NCI-H2227 (cell line): ENCODE measurements around the gene RASL10B.

Experiments used
- DNase-seq: peaks from one replicate; lab custom pipeline; 2025; ENCODE audit not compliant: unreplicated experiment; lab: John Stamatoyannopoulos, UW

RASL10B gene

DNA sequence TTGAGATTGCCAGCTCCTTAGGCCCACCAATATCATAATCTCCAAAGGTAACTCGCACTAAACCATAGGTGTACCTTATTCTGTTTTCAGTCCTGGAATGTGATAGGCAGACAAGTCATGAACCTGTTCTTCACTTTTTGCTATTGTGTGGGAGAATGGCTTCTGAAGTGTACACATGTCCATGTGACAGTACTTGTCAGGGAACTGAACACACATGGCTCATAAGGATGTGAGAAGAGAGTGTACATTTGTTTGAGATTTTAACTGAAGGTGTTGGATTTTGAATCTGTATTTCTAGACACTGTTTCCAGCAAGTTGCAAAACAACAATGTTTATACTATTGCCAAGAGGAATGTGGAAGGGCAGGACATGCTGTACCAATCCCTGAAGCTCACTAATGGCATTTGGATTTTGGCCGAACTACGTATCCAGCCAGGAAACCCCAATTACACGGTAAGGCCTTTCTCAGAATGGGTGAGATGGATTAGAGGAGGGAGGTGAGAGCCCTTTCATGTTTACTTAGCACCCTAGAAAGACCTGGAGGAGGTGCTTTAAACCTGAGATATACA, 14.5 kb upstream of the RASL10B start:
- no peak for DNase-seq

DNA sequence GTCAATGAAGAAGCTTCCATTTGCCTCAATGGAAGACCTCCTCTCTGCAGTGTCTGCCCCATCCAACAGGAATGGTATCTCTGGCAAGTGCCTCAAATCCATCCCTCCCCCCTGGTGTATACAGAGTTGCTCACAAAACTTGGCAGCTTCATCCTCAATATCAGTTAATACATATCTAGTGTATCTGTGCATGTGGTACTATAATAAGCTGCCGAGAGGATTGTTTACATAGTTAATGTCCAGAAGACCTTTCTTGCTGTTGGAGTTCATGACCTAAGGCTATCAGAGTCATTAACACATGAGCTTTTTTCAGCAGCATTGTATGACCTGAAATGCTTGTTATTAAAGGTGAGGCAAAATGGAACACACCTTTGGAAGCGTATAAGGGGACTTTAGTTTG, 14.0 kb upstream of the RASL10B start:
- no peak for DNase-seq

DNA sequence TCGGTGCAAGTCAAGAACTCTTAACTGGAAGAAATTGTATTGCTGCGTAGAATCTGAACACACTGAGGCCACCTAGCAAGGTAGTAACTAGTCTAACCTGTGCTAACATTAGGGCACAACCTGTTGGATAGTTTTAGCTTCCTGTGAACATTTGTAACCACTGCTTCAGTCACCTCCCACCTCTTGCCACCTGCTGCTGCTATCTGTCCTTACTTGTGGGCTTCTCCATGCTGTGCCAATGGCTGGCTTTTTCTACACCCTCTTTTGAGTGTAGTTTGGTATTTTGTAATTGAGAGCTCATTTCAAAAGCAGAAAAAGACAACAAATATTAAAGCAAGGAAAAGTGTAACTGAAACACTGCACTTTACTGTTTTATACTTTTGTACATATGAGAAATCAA, 7.7 kb upstream of the RASL10B start:
- no peak for DNase-seq

DNA sequence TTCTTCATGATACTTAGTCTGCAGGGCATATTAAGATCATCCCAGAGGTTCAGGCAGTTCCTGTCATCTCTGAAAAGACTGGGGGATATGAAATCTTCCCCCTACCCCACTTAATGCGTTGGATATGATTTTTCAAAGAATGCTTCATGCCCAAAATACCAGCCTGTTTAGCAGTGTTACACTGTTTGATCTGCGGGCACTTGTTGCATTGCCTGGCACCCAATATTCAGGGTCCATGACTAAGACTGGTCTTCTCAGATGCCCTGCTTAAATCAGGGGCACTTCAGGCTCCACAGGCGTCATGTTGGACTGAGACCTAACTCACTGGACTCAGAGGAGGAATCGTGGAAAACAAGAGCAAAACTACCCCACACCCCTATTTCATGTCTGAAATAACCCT, 6.4 kb upstream of the RASL10B start:
- no peak for DNase-seq

DNA sequence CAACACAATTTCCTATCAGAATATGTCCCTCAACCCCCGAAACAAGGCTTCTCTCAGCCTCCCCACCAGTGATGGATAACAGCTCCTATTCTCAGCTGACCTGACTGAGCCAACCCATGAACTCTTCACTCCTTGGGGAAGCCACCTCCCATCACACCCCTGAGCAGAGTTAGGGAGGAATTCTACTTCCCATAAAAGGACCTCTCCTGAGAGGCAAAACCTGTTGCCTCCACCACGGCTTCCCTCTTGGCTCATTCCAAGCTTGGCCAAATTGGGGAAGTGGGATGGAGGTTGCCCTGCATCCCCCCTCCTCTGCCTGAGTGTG, 5.7 kb upstream of the RASL10B start:
- no peak for DNase-seq

DNA sequence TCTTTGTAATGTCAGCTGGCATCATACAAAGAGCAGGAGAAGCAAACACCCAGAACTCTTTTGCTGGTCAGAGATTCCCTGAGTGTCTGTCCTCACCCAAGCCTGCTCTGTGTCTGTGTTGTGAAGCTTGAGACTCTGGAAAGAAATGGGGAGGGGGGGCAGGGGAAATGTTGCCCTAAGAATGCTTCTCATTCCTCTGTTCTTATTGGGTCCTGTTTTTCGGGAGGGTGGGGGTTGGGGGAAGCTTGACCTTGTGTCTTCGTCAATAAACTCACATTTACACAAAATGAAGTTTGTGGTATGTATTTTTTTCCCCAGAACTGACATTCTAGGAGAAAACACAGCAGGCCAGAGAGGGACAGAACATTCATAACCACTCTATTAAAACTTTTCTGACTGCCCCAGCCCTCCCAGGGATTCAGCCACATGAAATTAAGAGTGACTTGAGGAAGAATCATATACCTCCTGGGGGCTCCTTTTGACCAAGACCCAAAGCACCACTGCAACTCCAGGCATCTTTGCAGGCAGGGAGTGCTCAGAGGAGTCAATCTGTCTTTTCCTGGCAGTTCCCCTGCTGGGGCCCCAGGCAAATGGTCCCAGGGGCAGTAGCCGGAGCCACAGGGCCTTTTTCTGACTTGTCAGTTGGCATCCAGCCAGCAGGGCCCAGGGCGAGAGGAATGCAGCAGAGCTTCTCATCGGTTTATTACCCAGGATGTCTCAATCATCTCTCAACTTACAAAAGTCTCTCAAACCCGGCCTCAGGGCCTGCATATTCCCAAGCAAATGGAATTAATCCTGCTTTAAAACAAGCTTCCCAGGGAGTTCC, 5.1 kb upstream of the RASL10B start:
- DNase-seq, result no peak

DNA sequence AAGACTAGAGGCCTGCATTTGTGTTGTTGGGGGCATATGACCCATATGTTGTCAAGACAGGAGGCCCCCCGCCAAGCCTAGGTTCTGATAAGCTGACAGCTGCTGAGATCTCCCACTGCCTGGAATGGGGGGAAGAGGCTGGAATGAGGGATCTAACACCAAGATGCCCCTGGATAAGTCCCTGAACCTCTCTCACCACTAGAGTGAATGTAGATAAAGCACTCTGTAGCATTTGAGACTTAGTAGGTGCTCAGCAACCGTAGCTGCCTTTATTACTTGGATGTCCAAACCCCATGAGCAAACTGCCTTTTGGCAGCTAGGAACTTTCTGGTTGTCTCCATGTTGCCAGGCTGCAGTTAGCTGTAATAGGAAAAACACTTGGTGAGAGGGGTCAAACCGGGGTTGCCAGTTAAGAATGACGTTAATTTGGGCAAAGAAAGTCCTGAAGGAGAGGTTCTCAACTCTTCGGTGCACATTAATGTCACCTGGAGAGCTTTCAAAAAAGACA, 4.4 kb upstream of the RASL10B start:
- DNase-seq, result no peak

DNA sequence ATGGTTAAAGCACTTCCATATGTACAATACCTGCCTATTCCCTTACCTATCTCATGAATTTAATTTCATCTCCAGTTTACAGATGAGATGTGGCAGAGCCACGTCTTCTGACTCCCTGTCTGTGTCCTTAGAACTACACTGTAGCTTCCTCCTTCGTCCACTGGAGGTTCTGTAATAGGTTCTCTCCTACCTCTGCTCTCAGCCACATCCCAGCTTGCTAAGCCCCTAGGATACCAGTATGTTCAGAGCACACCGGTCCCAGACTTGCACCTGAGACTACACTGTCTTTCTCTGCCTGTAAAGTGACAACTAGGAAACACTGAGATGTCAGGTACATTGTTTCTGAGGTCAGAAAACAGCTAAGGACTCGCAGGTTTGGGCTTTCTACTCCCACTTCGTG, 3.8 kb upstream of the RASL10B start:
- no peak for DNase-seq

DNA sequence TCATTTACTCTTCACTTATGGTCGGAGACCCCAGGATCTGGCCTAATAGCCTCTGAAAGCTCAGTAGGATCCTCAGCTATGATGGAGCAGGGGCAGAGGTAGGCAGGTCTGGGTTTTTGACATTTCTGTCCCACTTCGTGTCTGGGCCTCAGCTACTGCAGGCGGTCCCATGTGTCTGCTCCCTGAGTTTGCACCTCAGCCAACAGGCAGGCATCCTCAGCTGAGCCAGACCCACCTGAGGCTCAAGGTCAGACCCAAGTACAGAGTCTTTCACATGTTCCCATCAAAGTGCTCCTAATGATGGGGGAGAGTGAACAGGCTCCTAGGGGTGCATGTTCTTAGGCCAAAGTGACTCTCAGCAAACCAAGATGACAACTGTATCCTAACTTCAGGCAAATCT, 2.9 kb upstream of the RASL10B start:
- DNase-seq, result no peak

DNA sequence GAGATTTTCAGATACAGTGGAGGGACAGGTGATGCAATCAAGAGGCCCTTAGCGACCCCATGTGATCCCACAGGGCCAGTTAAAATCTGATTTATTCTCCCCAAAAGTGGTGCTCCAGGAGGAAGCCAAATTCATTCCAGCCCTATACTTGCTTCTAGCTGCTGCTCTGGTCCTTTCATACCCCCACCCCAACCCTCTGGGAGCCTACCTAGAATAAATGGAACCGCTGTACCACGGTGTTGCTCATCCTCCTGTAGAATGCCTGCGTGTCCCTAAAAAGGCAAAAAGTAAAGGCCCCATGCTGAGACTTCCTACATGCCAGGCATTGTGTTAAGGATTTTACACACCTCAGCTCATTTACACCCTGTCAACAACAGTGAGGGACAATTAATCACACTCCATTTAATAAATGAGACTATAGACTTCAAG, 2.0 kb upstream of the RASL10B start:
- DNase-seq, result no peak

DNA sequence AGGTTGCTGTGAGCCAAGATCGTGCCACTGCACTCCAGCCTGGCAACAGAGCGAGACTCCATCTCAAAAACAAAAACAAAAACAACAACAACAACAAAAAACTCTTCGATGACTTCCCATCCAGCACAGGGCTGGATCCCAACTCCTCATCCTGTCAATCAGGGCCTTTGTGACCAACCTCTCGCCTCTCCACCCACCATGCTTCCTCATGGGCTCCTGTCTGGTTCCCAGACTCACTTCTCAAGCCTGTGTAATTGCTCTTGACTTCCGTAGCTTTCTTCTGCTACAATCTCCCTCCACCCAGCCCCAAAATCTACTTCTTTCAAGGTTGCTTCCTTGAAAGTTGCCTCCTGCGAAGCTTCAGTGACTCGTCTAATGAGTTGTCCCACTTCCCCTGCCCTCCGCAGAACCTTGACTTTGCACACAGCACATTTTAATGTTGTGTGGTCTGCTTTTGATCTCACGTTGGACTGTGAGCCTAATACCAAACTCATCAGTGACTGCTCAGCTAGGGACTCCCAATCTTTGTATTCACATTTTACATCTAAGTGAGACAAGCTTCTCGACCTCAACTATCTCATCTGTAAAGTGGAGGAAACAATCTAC, 936 bp upstream of the RASL10B start:
- no peak for DNase-seq

DNA sequence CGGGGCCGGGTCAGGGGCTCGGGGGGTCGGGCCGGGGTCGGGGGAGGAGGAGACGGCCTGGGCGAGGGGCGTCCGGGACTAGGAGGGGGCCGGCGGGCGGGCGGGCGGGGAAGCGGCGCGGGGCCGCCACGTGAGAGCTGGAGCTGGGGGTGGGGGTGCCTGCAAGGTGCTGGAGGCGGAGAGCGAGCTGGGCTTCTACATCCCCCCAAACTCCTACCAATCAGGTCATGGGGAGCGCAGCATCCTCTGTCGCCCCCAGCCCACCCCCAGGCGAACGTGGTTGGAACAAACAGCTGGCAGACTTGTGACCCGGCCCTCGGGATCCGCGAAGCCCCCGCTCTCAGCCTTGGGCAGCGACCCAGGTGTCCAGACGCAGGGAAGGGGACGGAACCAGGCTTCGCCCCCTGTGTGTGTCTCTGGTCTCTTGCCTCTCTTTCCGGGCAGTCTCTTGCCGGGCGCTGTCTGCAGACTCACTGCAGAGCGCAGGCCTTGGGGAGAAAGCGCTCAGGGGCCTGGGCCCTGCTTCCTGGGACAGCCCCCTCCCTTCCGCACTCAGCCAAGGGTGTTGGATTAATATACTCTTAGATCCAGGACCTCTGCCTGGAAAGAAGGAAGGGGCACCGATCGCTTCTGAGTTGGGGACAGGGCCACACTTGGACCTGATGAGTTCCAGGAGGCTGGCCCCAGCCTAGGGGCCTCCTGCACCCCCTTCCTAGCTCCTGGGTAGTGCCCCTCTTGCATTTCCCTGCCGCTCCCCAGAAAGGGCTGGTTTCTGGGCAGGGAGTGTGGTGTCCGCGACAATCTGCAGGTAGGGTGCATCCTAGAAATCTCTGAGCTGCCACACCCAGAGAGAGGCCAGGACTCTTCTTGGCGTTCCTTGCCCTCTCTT, 722 bp downstream of the RASL10B start:
- no peak for DNase-seq

DNA sequence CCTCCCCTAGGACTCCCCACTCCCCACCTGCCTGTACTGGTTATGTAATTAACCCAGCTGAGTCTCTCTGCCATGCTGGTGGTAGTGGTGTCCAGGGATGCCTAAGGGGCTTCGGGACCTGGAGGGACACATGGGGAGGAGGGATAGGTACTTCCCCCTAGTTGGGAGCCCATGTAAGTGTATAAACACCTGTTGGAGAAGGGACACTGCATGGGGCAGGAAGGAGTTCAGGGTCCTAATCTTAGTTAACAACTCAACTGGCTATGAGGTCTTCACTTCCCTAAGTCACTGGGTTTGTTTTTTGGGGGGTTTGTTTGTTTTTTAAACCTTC, 1.3 kb downstream of the RASL10B start:
- no peak for DNase-seq

DNA sequence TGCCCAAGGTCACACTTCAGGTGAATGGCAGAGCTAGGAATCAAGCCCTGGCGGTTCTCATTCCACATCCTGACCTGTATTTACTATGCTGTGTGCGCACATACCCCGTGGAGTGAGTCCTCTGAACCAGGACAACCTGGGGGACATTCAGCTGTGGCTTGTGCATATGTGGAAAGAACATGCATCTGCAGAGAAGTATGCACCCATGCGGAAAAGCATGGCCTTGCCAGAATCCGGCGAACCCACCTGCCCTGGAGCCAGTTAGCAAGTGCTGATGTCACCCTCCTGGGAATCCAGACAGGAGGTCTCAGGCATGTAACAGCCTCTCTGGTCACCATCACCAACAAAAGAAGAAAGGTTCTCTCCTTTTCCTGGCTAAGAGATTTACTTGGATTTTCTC, 1.9 kb downstream of the RASL10B start:
- no peak for DNase-seq

DNA sequence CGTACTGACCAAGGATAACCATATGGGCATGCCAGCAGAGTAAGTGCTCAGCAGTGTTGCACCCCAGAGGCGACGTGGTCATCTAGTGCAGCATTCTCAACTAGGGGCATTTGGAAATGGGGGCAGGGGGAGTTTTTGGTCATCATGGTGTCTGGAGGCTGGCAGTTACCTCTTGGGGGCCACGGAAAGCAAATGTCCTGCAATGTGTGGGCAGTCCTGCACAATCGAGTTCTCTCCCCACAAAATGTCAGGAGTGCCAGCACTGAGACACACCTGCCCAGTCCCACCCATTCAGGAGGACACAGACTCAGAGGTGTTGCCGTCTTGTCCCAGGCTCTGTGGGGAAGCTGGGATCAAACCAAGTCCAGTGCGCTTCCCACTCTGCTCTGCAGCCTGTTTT, 3.0 kb downstream of the RASL10B start:
- DNase-seq, result no peak

DNA sequence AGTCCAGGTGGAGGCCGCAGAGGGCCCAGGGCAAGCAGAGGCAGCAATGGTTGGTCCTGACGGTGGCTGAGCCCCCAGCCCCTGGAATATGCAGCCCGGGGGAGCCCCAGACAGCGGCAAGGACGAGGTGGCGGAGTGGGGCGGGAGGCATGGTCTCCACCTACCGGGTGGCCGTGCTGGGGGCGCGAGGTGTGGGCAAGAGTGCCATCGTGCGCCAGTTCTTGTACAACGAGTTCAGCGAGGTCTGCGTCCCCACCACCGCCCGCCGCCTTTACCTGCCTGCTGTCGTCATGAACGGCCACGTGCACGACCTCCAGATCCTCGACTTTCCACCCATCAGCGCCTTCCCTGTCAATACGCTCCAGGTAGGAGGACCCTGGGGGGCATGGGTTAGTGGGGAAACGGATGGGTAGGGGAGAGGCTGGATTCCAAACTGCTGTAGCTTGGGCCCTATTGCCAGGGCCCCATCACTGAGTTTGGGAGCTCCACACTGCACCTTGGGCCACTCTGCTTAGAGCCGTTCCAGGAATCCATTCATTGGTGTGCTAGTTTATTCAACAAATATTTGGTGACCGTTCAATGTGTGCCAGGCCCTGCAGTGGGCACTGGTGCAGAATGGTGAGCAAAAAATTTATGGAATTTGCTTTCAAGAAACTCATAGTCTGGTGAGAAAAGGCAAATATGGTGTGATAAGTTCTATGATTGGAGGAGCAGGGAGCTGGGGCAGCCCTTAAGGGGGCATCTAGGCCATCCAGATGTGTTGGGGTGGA, 3.8 kb downstream of the RASL10B start:
- DNase-seq, result no peak

DNA sequence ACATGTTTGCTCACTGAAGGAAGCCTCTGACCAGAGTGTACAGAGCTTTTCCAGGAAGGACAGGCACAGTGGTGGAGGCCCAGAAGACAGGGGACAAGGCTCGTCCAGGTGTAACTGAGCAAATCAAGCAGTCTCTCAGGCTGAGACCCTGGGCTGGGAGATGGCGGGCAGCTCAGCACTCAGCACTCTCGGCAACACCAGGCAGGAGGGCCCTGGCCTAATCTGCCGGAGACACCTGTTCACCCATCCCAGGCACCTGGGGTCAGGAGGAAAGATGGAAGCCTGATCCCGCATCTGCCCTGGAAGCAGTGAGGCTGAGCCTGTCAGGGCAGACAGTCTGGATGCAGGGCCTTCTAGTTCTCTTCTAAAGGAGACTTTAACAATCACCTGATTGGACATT, 4.8 kb downstream of the RASL10B start:
- DNase-seq, result no peak

DNA sequence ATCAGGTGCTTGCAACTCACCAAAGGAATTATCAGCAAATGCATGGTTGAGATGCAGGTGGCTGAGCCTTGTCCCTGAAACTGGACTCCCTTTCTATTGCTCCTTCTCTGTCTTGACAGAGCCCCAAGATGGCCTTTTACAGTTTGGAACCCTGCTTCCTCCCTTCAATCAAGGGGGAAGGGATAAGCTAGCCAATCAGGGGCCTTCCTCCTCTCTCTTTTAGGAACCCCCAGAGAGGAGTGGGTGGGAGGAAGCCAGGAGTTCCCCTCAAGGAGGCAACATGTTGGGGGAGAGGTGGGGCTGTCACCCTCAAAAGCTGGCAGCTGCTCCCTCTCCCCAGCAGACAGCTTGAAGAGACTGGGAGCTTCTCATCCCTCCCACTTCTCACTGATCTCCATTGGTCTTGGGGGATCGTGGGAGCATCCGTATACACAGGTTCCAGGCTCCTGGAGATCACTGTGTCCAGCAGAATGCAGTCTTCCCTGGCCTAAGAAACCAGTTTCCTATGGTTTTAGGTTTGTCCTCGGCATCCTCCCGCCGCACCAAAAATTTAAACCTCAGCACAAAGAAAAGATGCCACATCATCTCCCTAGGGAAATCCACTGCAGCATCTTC, 7.2 kb downstream of the RASL10B start:
- DNase-seq, result no peak

DNA sequence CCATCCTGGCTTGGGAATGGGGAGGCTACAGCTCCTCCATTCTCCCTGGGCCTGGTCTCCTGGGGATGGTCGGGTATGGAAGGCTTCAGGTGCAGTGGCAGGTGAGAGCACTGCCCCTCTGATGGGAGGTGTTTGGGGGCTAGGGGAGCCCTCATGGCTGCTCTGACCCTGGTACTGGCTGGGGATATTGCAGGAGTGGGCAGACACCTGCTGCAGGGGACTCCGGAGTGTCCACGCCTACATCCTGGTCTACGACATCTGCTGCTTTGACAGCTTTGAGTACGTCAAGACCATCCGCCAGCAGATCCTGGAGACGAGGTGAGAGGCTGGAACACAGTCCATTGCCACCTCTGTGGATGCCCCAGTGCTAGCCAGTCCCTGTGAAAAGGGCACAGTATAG, 8.8 kb downstream of the RASL10B start:
- DNase-seq, result no peak
